ENCODE measurements around the gene AMPH.
A peak's percentile ranks its signal among the peaks of the same experiment; 100 is the strongest.
"Not testable (repeated sequence)": the region's sequence is repeated elsewhere in the genome, so short reads cannot be mapped to it uniquely, and the experiment has no call there.

AMPH gene

GRCh38 chr7:38453826-38454225, 177.3 kb downstream of the AMPH start:
- FAIRE-seq, result no peak

- FAIRE-seq, result no peak
These were observed 178.0 kb downstream of the AMPH start for GRCh38 chr7:38453168-38453567.

GRCh38 chr7:38452681-38453108, 178.5 kb downstream of the AMPH start:
- peak; percentile 33 for FAIRE-seq

GRCh38 chr7:38451840-38452239, 179.3 kb downstream of the AMPH start:
- peak; percentile 50 for FAIRE-seq

- no peak for FAIRE-seq
These were observed 182.5 kb downstream of the AMPH start for GRCh38 chr7:38448584-38449234.

- FAIRE-seq, result no peak
These were observed 183.1 kb downstream of the AMPH start for GRCh38 chr7:38448054-38448453.

- FAIRE-seq, result no peak
These were observed 192.2 kb downstream of the AMPH start for GRCh38 chr7:38438970-38439369.

GRCh38 chr7:38432671-38433070, 198.5 kb downstream of the AMPH start:
- FAIRE-seq, result no peak

- FAIRE-seq, result no peak
These were observed 199.1 kb downstream of the AMPH start for GRCh38 chr7:38432080-38432479.

- no peak for FAIRE-seq
These were observed 202.1 kb downstream of the AMPH start for GRCh38 chr7:38429057-38429456.

- FAIRE-seq, result no peak
These were observed 203.1 kb downstream of the AMPH start for GRCh38 chr7:38428041-38428440.

GRCh38 chr7:38427279-38427955, 203.8 kb downstream of the AMPH start:
- FAIRE-seq, result no peak

- no peak for FAIRE-seq
These were observed 205.7 kb downstream of the AMPH start for GRCh38 chr7:38425509-38425908.

- no peak for FAIRE-seq
These were observed 206.3 kb downstream of the AMPH start for GRCh38 chr7:38424750-38425463.

GRCh38 chr7:38413784-38414183, 217.4 kb downstream of the AMPH start:
- no peak for FAIRE-seq

- no peak for FAIRE-seq
These were observed 219.8 kb downstream of the AMPH start for GRCh38 chr7:38411404-38411803.

GRCh38 chr7:38410056-38410455, 221.1 kb downstream of the AMPH start:
- FAIRE-seq, result no peak

- no peak for FAIRE-seq
These were observed 221.6 kb downstream of the AMPH start for GRCh38 chr7:38409531-38409930.

GRCh38 chr7:38398725-38399321, 232.3 kb downstream of the AMPH start:
- FAIRE-seq, result peak; percentile 92

GRCh38 chr7:38396852-38397251, 234.3 kb downstream of the AMPH start:
- no peak for FAIRE-seq

- FAIRE-seq, result not testable (repeated sequence)
These were observed 235.1 kb downstream of the AMPH start for GRCh38 chr7:38395921-38396552.

GRCh38 chr7:38394660-38395059, 236.5 kb downstream of the AMPH start:
- FAIRE-seq, result no peak

- FAIRE-seq, result no peak
These were observed 237.3 kb downstream of the AMPH start for GRCh38 chr7:38393874-38394273.

Data from endometrium (tissue), 2 donors.